OCI-LY1 (cell line): Measurements from ENCODE around the gene CTNND2.

ENCODE experiments used
- EZH2 ChIP-seq: fragments of 200-600 bp; sonication (generic), shearing (Covaris generic); IDR thresholded peaks from 2 replicates; pipeline ENCODE4 v1.8.0; 2017; ENCODE audit warnings: borderline replicate concordance, mixed run types, mild to moderate bottlenecking, antibody characterized with exemption, low read length, moderate library complexity, mixed read lengths
- TF ChIP-seq, protein P1 (sequence below): fragments of 200-600 bp; sonication (generic), shearing (Covaris generic); IDR thresholded peaks from 2 replicates; pipeline ENCODE4 v1.5.1; 2017; ENCODE audit warnings: mild to moderate bottlenecking, antibody characterized with exemption, low read length, moderate library complexity, mixed read lengths

DNA sequence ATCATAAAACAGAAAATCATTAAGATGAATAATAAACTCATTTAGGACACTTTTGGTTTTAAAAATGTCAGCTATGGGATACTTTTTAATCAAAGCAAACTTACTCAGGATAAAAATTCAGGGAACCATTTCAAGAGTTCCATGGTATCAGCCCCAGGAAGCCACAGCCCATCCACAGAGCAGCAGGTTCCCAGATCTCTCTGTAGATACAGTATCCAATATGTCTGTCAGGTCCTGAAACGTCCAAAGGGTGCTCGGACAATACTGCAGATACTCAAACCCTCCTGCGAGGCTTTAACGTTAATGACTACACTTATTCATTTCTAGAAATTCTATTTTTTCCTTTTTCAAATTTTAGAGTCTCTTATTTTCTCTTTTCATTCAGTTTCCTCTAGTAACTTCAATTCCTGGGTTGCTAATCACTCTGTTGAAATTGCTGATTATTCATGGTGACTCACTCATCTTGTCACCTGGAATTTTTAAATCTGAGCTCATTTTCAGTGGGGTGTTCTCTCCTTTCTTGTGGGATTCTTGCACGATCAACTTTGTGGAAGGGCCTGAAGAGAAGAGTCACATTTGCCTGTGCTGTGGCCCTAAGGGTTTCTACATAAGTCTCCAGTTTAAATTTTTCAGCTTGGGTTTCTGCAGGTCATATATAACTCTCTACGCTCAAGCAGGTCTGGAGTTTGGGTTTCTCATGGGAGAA lies 435.8 kb downstream of the CTNND2 start:
- TF ChIP-seq, protein P1, sequence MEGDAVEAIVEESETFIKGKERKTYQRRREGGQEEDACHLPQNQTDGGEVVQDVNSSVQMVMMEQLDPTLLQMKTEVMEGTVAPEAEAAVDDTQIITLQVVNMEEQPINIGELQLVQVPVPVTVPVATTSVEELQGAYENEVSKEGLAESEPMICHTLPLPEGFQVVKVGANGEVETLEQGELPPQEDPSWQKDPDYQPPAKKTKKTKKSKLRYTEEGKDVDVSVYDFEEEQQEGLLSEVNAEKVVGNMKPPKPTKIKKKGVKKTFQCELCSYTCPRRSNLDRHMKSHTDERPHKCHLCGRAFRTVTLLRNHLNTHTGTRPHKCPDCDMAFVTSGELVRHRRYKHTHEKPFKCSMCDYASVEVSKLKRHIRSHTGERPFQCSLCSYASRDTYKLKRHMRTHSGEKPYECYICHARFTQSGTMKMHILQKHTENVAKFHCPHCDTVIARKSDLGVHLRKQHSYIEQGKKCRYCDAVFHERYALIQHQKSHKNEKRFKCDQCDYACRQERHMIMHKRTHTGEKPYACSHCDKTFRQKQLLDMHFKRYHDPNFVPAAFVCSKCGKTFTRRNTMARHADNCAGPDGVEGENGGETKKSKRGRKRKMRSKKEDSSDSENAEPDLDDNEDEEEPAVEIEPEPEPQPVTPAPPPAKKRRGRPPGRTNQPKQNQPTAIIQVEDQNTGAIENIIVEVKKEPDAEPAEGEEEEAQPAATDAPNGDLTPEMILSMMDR = no peak
- TF ChIP-seq EZH2 = no peak
